Measurements from ENCODE around the gene FICD. TPM values are rescaled to one million over a fixed set of nuclear protein-coding genes. Genes with fewer than 3 reads are reported as not detected.
A peak's percentile ranks its signal among the peaks of the same experiment; 100 is the strongest.

FICD gene
- total and polyA plus RNA-seq, 9 of the 15 experiments (the other 6 are each of a cell fraction or from before 2014, with no cell fraction given): 0.88 to 4.5 (median 1.9) TPM

GRCh38 chr12:108560752-108561719 lies 46.0 kb downstream of the FICD start, which contains the start of gene SART3 (continued):
- TF ChIP-seq ZBTB40 (IDR thresholded peaks at IDR 0.05) (peak; percentile 96), ZBTB40 (CRISPR knock-in tag; IDR thresholded peaks at IDR 0.05) (no peak), ZHX1 (conservative IDR thresholded peaks at IDR 0.05; ENCODE audit: low read length) (no peak), ZBTB5 (IDR thresholded peaks at IDR 0.05) (no peak), GMEB1 (CRISPR knock-in tag; IDR thresholded peaks at IDR 0.05) (no peak), SIN3A (IDR thresholded peaks at IDR 0.05; ENCODE audit: borderline replicate concordance in 2 of 2, control insufficient read depth in 1 of 2, low read depth in 2 of 2, low read length in 2 of 2) (peak; percentile 31 to 60; a peak in 1 of 4 replicates), LEF1 (IDR thresholded peaks at IDR 0.05) (no peak), HIVEP1 (CRISPR knock-in tag; IDR thresholded peaks at IDR 0.05) (no peak), TEAD4 (IDR thresholded peaks at IDR 0.05; ENCODE audit: low read length) (peak; percentile 66), TEAD4 (CRISPR knock-in tag; IDR thresholded peaks at IDR 0.05; ENCODE audit: borderline replicate concordance) (no peak)

Measured in K562 (cell line).